ENCODE data around the gene PDIA6. TPM values are rescaled to one million over a fixed set of nuclear protein-coding genes. Genes with fewer than 3 reads are reported as not detected.
"Not testable (repeated sequence)": the region's sequence is repeated elsewhere in the genome, so short reads cannot be mapped to it uniquely, and the experiment has no call there.

The PDIA6 gene
- polyA plus RNA-seq, 1 donor, result 328 TPM

DNA sequence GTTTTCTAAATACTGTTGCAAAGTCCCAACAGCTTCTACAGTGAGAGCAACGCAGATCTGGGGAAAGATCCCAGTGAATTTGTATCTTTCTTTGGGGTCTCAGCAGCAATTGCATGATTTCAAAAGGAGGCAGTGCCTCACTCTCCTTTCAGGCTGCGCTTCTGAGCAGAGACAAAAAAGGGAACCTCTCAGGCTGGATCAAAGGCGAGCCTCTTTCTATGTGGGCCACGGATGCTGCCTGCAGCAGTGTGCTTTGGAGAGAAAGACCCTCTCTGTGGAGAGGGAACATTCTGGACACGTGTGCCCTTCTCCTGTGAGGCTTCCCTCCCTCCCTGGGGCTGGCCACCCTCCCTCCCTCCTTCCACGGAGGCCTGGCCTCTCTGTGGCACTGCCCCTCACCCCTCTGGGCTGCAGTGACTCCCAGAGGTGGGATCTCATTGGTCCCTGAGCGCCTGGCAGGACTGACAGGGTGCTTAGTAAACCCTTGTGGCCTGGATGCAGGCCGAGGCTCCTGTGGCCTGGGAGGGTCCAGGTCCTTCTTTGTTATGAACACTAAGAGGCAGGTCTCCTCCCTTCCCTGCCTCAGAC lies 21.6 kb upstream of the PDIA6 start:
- no peak for DNase-seq

DNA sequence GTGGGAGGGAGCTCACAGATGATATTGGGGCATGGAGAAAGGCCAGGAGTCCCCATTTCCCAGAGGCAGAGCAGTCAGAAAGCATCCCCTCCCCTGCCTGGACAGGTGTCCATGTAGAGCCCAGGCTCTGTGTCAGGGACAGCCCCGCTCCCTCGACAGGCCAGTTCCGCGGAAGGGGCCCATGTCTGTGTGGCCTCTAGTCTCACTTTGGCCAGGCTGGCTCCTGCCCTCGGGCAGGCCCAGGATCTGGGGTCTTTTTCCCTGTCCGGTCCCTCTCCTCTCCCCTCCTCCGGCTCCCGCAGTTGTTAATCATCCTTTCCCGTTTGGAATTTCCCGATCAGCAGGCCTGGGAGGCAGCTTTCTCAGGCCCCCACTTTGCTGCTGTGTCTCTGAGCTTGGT lies 20.4 kb upstream of the PDIA6 start:
- DNase-seq, result no peak

DNA sequence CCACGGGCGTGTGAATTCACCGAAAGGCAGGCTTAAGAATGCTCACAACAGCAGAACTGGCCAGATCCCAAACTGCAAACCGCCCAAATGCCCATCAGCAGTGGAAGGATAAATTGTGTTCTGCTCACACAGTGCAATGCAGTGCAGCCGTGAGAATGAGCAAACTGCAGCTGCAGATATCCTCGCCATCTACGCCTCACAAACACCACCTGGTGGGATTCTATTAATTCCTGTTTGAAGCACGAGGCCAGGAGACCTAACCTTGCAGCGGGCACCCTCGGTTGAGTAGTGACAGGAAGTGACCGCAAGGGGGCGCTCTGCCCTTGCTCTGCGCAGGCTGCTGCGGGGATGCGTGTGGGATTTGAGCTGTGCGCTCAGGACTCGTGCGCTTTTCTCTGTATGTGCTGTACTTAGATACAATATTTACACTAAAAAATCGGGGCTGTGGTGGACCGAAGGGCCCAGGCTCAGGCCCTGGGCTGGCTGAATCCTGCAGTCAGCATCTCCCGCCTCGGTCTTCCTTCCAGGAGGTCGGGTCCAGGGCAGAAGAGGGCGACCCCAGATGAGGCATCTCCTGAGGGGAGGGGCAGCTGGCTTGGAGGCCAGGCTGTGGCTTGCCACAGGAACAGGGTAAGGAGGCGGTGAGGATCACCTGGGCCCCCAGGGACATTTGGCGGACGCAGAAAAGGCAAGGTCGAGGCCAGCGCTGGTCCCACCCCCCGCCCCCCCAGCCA lies 19.8 kb upstream of the PDIA6 start:
- DNase-seq, result peak; percentile 81

DNA sequence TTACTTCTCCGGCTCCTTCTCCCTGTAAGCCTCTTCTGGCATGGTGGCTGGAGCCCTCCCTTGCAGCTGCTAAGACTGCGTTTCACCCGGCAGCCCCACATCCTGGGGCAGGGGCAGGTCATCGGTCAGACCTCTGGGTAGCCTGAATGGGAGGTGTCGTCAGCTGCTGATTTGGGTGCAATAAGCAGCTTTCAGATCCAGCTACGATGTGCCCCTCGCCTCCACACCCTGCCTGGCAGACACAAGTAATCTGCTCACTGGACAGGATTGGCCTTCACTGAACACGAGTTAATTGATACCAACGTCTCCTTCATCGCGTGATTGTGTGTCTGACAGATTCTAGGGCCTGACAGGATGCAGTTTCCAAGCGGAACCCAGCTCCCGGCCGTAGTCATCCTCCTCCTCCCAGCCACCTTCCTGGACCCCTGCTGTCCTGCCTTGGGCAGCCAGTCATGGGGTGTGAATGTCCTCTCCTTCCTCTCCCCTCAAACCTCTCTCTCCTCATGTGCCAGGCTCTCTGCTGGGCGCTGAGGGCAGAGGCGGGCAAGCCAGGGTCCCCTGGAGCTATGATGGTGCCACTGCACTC lies 18.9 kb upstream of the PDIA6 start:
- no peak for DNase-seq

DNA sequence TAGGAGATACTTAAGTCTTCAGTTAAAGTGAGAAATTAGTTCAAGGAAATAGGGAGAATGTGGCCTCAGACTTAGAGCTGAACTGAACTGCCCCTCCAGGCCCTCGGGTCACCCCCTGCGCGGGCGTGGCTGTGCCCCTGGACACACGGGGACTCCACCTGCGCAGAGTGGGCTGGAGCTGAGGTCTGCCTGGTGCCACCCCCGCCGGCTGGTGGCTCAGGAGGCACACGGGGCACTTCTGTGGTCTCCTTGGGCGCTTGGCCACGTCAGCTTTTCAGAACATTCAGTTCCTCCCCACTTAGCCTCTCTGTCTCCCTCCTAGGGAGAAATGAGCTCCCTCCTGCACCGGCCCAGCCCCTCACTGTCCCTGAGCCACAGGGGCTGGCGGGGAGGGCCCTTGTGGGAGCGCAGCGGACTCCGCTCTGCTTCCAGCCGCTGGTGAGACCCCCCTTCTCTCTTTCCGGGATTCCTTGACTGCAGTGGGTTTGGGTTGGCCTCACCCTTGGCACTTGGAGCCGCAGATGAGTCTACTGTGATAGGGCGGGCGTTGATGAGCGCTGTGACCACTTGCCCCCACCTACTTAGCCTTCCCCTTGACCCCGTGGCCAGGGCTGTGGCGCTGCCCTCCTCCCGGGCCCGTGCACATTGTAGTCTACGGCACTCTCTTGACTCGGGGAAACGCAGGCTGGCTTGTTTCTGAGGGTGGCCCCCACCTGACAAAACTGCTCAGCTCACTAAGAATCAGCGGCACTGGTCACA lies 18.2 kb upstream of the PDIA6 start:
- DNase-seq, result no peak

DNA sequence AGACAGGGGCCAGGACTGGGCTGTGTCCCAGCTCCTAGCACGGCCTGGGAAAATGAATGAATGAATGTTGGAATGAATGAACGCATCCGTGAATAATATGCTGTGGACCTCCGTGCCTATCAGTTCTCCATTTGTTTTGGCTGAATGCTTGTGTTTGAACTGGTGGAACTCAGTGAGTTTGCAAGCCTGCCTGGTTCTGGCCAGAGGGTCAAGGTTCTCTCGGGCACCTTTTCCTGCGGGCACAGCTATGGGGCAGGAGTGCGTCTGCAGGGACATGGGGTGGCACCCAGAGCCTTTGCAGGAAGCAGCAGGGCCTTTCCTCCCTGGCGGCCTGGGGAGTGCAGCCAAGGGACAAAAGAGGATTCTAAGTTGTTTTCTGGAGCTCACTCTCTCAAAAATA lies 17.6 kb upstream of the PDIA6 start:
- no peak for DNase-seq

DNA sequence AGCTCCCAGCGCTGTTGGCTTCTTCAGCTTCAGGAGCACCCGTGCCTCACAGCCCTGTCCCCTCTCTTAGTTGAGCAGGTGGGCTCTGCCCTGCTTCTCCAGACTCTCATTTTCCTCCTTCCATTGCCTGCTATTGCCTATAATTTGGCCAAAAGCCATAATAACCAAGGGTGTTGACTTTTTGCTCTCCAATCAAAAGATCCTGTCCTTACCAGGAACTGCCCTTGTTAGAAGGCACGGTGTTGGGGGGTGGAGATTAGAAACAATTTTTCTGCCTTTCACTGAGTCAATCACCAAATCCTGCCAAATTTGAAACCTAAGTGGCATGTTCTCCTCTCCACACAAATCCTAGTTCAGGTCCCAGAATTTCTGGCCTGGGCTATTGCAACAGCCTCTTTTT lies 16.7 kb upstream of the PDIA6 start:
- DNase-seq, result no peak

DNA sequence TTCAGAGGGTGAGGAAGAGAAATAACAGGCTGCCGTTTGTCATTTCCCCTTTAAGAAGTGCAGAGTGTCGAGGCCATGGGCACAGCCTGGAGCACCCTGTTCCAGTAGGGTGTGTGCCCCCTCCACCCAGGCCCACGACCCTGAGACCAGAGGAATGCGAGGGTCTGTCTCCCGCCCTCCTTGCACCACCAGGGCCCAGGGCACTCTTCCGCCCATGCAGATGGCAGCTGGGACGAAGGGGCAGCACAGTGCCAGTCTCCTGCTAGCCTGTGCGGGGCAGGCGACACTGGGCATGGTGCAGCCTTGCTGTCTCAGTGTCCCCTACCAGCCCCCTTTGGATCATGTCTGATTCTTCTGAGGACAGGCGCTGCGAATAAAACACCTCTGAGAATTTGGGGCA lies 15.8 kb upstream of the PDIA6 start:
- DNase-seq, result no peak

DNA sequence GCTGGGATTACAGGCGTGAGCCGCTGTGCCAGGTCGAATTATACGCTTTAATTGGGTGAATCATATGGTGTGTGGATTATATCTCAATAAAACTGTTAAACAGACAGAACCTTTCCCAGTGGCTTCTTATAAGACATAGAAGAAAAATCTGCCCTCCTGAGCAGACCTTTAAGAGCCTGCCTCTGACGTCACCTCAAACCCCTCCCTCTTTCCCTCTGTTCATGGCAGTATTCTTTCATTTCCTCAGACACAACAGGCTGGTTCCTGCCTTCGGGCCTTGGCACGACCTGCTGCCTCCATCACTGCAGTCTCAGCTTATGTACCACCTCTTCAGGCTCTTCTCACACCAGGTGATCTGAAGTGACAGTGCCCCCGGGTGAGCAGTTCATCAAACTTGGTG lies 14.0 kb upstream of the PDIA6 start:
- DNase-seq, result no peak

DNA sequence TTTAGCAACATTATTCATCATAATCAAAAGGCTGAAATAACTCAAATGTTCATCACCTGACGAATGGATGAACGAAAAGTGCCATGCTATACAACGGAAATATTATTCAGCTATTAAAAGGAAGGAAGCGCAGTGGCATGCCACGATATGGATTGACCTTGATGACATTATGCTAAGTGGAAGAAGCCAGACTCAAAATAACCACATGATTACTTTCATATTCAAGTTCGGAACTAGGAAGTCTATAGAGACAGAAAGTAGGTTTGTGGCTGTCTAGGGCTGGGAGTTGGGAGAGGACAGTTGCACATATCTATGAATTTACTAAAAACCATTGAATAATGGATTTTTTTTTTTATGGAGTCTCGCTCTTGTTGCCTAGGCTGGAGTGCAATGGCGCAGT lies 13.4 kb upstream of the PDIA6 start:
- no peak for DNase-seq

DNA sequence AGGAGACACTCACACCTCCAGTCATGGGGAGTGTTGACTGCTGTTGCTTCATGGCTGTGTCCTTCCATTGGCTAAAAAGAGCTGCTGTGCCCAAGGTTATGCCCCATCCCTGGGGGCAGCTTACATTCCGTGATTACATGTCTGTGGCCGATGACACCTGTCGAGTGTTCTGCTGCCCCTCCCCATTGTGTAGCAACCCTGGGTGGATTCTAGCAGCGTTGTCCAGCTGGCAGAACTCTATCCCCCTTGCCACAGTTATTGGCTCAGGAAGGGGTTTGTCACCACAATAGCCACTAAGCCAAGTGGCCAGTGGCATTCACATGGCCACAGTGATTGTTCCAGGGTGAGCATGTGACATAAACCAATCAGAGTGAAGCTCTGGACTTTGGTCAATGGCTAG lies 11.6 kb upstream of the PDIA6 start:
- DNase-seq, result no peak

DNA sequence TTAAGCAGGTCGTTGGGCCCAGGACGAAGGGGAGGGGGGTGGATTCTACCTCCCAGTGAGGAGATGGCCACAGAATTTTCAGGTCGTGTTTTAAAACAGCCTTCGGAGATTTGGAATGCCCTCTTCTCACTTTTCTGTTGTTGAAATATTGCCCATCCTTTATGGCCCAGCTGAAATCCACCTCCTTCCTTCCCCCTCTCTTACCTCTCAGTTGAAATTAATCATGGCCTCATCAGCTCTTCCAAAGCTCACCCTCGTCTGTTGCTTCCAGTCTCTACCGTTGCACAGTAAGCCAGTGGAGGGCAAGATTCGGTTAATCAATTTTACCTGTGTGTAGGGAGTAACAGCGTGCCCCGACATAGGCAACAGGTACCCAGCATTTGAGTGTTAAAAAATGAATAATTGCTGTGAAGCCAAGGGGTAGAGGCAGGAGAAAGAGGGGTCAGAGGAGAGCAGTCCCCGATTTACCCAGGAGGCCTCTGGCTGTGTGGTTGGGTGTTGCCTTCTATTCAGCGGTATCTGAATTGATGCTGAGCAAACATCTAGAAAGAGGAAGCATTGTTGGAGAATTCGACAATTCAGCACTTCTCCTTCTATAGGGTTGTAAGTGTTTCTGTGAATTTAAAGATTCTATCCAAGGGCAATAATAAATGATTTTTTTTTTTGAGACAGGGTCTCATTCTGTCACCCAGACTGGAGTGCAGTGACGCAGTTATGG lies 8.6 kb upstream of the PDIA6 start:
- DNase-seq, result no peak

DNA sequence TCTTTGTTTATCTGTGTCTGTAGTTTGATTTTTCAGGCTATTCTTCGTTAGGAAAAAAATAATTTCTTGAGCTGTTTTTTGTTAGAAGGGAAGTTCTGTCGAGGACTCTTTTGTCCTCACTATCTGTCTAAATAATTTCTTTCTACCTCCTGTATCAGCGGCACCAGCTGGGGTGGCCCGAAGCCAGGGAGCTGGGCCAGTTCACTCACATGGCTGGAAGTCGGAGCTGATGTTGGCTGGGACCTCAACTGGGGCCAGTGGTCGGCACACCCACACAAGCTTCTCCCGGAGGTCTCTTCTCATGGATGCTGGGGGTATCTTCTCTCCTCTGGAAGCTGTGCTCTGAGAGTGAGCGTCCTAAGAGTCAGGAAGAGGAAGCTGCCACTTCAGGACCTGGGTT lies 8.0 kb upstream of the PDIA6 start:
- no peak for DNase-seq

DNA sequence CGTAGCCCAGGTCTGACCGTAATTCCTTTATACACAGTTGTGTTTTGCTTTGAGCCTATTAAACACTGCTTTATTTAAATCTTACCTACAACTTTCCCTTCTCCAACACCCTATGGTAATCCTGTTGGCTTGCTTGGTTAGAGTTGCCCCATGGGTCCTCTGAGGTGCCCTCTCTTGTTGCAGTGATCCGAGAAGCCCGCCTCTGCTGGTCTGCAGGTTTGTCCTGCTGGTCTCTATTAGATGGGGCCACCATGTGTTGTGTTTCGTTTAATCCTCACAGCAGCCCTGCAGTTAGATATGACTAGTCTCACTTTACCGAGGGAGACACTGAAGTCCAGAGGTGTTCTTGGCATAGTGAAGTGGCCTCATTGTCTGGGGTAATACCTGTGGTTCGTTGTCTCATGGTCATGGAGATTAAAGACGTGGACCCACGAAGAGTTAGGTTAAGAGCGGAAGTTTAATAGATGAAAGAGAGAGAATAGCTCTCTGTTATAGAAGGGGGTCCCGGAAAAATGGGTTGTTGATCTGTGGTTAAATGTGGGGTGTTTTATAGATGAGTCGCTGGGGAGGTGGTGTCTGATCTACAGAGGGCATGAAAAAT lies 7.2 kb upstream of the PDIA6 start:
- no peak for DNase-seq

DNA sequence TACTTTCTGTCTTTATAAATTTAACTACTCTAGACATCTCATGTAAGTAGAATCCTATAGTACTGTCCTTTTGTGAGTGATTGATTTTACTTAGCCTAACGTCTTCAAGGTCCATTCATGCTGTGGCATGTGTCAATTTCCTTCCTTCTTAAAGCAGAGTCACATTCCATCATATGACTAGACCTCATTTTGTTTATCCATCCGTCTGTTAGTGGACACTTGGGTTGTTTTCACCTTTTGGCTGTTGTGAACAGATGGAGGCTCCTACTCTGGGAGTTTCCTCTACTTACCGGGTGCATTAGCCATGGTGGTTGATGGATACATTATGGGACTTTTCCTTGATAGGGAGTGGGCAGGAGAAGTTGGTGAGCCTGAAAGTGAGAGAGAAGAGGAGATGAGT lies 6.4 kb upstream of the PDIA6 start:
- no peak for DNase-seq

DNA sequence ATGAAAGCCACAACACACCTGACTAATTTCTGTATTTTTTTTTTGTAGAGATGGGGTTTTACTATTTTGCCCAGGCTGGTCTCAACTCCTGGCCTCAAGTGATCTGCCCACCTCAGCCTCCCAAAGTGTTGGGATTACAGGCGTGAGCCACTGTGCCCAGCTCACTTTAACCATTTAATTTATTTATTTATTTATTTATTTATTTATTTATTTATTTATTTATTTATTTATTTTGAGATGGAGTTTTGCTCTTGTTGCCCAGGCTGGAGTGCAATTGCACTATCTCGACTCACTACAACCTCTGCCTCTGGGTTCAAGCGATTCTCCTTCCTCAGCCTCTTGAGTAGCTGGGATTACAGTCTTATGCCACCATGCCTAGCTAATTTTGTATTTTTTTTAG lies 5.7 kb upstream of the PDIA6 start:
- not testable (repeated sequence) for DNase-seq

DNA sequence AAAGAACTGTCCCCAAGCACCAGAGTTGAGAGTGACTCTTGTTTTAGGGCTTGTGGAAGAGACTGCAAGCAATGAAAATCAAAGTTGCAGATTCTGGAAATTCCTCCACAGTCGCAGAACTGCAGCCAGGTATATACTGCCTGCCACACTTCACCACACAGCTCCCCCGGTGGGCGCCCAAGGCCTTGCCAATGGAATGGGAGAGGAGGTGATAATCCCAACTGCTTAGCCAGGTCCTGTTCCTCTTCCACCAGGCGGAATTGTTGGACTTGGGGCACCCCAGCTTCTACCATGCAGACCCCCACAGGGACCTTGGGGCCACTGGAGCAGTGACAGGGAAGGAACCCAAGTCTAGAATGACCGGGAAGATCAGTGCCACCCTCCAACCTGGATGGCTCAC lies 4.8 kb upstream of the PDIA6 start:
- no peak for DNase-seq

DNA sequence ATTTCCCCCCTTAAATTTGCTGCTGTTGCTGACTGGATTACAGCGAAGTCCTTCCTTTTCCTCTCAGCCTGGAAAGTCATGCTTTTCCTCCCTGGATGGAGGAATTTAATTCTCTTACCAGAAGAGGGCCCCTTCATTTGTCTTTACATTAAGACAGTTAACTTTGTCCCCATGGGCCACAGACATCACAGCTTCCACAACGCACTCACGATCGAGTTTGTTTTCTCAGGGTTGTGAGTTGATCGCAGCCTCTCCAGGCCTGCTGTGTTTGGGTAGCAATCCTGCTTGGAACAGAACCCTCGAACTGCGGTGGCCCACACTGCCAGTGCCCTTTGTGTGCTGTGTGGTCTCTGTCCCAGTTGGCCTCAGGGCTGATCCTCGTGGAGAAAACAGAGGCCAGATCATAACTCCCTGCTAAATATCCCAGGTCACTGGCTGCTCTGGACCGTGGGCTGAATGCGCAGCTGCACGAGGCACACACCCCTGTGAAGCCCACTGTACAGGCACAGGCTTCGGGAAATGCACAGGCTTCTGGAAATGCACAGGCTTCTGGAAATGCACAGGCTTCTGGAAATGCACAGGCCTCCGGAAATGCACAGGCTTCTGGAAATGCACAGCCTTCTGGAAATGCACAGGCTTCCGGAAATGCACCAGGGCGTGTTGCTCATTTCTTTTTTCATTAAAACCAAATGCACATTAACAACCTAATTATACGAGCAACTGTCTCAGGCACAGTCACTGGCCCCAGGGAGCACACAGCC lies 2.2 kb upstream of the PDIA6 start:
- no peak for DNase-seq

DNA sequence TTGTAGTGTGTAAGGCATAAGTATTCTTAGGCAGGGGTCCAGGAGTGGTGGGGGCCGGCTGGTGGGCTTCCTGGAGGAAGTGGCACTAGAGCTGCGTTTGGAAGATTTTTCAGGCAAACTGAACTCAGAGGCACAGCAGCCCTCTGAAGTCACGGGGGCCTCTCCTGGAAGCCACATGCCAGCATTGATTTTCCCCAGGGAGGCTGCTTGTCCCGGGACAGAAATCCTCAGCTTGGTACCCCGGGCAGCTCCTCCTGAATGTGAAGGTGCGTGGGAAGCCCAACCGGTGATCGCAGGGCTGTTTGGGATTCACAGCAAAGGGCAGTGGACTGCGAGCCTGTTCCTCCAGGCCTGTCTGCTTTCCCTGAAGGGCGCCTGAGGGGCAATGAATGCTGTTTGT lies 1.6 kb upstream of the PDIA6 start:
- no peak for DNase-seq

DNA sequence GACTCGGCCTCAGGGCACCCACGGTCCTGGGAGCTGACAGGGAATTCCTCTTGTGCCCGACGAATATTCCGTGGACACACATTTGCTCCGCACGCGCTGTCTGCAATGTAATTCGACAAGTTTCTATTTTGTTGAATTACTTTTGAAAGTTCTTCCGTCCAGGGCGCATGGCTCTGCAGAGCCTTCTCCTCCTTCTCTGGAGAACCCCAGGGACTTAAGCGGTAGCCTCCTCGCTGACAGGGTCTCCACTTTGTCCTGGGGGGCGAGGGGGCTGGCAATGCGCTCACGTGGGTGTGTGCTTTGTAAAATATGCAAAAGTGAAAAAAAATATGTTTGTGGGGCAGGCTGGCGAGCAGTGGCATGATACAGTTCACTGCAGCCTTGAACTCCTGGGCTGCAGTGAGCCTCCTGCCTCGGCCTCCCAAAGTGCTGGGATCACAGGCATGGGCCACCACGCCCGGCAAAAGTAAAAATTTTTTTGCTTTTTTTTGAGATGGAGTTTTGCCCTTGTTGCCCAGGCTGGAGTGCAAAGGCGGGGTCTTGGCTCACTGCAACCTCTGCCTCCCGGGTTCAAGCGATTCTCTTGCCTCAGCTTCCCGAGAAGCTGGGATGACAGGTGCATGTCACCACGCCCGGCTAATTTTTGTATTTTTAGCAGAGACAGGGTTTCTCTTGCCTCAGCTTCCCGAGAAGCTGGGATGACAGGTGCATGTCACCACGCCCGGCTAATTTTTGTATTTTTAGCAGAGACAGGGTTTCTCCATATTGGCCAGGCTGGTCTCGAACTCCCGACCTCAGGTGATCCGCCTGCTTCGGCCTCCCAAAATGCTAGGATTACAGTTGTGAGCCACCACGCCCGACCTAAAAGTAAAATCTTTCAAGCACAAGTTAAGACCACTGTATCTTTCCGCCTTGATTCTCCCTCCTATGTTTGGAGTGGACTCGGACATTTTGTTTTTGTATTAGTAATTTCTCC lies 866 bp upstream of the PDIA6 start:
- DNase-seq, result not testable (repeated sequence)

Measured in left kidney (tissue), 2 donors.